SKM-1 treated with dmso at 0.1 percent for 144 hours (cell line): ENCODE measurements around the gene KRTAP5-6.

Experiments
- DNase-seq: peaks from one replicate; lab custom pipeline; 2025; ENCODE audit not compliant: unreplicated experiment; lab: John Stamatoyannopoulos, UW

The KRTAP5-6 gene

GRCh38 chr11:1746511-1746931 is 49.5 kb downstream of the KRTAP5-6 start:
- DNase-seq, result no peak

- DNase-seq, result no peak
Observed at GRCh38 chr11:1746956-1747752, 50.2 kb downstream of the KRTAP5-6 start.
